GM12873 (cell line): ENCODE measurements around the gene ACAP3.

Experiments
- CTCF ChIP-seq: IDR thresholded peaks from 2 replicates; pipeline ENCODE4 v1.5.1; 2012; ENCODE audit warnings: low read depth, mild to moderate bottlenecking, moderate library complexity, low read length, control low read depth; ENCODE audit not compliant: insufficient read depth; ENCODE audit errors: missing control alignments

The ACAP3 gene

GRCh38 chr1:1341549-1342021, 33.9 kb upstream of the ACAP3 start:
- TF ChIP-seq CTCF: no peak

- TF ChIP-seq CTCF: no peak
These were observed 33.2 kb upstream of the ACAP3 start for GRCh38 chr1:1340791-1341548.

DNA sequence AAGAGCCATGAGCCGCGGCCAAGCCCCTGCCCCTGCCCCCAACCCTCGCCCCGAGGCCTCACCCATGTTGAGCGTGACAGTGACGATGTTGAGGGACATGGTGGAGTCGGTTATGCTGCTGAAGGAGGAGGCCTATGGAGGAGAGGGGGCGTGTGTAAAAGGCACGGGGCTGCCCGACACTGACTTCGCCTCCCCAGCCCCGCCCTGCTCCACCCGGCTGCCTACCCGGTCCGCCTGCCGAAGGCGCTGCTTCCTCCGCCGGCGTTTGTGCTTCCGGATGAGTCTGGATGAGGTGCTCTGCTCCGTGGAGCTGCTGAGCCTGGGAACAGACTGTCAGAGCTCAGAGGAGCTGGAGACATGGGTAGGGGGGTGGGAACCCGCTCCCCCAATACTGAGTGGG, 32.5 kb upstream of the ACAP3 start:
- no peak for TF ChIP-seq CTCF

DNA sequence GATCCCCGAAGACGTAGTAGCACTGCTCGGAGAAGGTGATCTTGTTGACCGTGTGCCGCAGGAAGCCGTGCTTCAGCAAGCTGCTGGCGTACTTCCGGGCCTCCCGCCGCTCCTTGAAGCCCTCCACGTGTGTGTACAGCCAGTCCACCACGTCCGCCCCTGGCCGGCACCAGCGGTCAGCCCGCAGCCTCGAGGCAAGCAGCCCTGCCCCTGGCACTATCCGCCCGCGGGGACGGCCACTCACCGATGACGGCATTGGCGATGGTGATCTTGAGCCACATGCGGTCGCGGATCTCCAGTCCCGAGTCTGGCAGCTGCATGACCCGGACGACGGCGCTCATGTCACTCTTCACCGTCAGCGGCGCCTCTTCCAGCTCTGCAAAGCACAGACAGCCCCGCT, 30.5 kb upstream of the ACAP3 start:
- TF ChIP-seq CTCF: no peak

DNA sequence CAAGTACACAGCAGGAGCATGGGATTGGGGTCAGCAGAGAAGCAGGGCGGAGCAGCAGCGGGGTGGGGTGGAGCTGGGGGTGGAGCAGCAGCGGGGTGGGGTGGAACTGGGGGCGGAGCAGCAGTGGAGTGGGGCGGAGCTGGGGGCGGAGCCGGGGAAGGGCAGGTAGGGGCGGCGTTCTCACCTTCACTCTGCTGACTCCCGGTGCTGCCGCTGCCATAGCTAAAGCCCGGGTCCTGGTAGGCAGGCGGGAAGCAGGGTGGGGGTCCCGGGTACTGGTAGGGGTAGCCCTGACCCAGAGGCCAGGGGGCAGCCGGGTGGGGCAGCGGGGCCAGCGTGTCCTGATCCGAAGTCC, 30.0 kb upstream of the ACAP3 start:
- TF ChIP-seq CTCF: no peak

GRCh38 chr1:1336931-1337792, 29.4 kb upstream of the ACAP3 start:
- no peak for TF ChIP-seq CTCF

- no peak for TF ChIP-seq CTCF
These were observed 28.7 kb upstream of the ACAP3 start for GRCh38 chr1:1336446-1336845.
